Chondrocyte (in vitro differentiated cells): ENCODE data around the gene APELA. TPM values are rescaled to one million over a fixed set of nuclear protein-coding genes. Genes with fewer than 3 reads are reported as not detected.

ENCODE experiments used
- DNase-seq: peaks from one replicate; pipeline ENCODE4 v3.0.0; 2021; ENCODE audit warnings: mixed read lengths, low spot score
- H3K27ac Mint-ChIP-seq: one replicate; pipeline ENCODE4 v1.8.0; 2021; ENCODE audit warnings: mild to moderate bottlenecking, moderate library complexity, mixed read lengths; ENCODE audit not compliant: unreplicated experiment
- H3K27me3 Mint-ChIP-seq: 2 replicates; pipeline ENCODE4 v1.8.0; 2021; ENCODE audit warnings: low read depth, mixed read lengths
- H3K36me3 Mint-ChIP-seq: 2 replicates; pipeline ENCODE4 v1.8.0; 2021; ENCODE audit warnings: low read depth, mixed read lengths
- H3K4me1 Mint-ChIP-seq: 2 replicates; pipeline ENCODE4 v1.8.0; 2021; ENCODE audit warnings: low read depth, mild to moderate bottlenecking, mixed read lengths
- H3K4me3 Mint-ChIP-seq: one replicate; pipeline ENCODE4 v1.8.0; 2021; ENCODE audit warnings: mild to moderate bottlenecking, moderate library complexity, mixed read lengths; ENCODE audit not compliant: unreplicated experiment
- H3K9me3 Mint-ChIP-seq: 2 replicates; pipeline ENCODE4 v1.8.0; 2021; ENCODE audit warnings: low read depth, mixed read lengths
- CTCF ChIP-seq: fragments of 200-600 bp; sonication (generic); IDR thresholded peaks from 2 replicates; pipeline ENCODE4 v1.5.0; 2021; ENCODE audit warnings: antibody characterized with exemption, mild to moderate bottlenecking, moderate library complexity
- total RNA-seq: library from RNA; stranded (reverse); gene quantifications from 3 replicates; pipeline ENCODE4 v1.2.1, GENCODE V29; 2021

Gene APELA
- total RNA-seq, 1 donor from 2014 or later = not detected

- no peaks in the 10 kb centered on the region for H3K36me3 Mint-ChIP-seq
- peaks cover 6% of the 10 kb centered on the region for H3K4me1 Mint-ChIP-seq
- H3K27me3 Mint-ChIP-seq = peaks cover 22% of the 10 kb centered on the region
- peaks cover 4% of the 10 kb centered on the region for H3K9me3 Mint-ChIP-seq
- H3K27ac Mint-ChIP-seq = no peak overlapping the region
- no peak for DNase-seq
- H3K4me3 Mint-ChIP-seq = no peak overlapping the region
- no peak for TF ChIP-seq CTCF
Observed at GRCh38 chr4:164880489-164881262, 3.7 kb downstream of the APELA start.

- Mint-ChIP-seq H3K27ac (no peak overlapping the region), H3K4me3 (no peak overlapping the region), H3K27me3 (peaks cover 26% of the 10 kb centered on the region), H3K4me1 (peaks cover 3% of the 10 kb centered on the region), H3K9me3 (peaks cover under 1% of the 10 kb centered on the region), H3K36me3 (no peaks in the 10 kb centered on the region)
- DNase-seq = no peak
- TF ChIP-seq CTCF = no peak
Observed at GRCh38 chr4:164888096-164888715, 11.2 kb downstream of the APELA start.

DNA sequence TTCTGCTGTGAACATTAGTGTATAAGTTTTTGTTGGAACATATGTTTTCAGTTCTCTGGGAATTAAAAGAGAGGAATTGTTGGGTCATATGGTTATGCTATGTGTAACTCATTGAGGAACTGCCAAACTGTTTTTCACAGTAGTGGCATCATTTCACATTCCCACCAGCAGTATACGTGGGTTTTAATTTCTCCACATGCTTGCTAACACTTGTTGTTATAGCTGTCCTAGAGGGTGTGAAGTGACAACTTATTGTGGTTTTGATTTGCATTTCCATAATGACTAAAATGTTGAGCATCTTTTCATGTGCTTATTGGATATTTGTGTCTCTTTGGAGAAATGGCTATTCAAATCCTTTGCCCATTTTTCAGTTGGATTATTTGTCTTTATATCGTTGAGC lies 13.7 kb downstream of the APELA start:
- no peaks in the 10 kb centered on the region for H3K9me3 Mint-ChIP-seq
- H3K4me1 Mint-ChIP-seq = peaks cover 3% of the 10 kb centered on the region
- TF ChIP-seq CTCF = no peak
- no peaks in the 10 kb centered on the region for H3K36me3 Mint-ChIP-seq
- peaks cover 28% of the 10 kb centered on the region for H3K27me3 Mint-ChIP-seq
- H3K27ac Mint-ChIP-seq = no peak overlapping the region
- H3K4me3 Mint-ChIP-seq = no peak overlapping the region
- no peak for DNase-seq

DNA sequence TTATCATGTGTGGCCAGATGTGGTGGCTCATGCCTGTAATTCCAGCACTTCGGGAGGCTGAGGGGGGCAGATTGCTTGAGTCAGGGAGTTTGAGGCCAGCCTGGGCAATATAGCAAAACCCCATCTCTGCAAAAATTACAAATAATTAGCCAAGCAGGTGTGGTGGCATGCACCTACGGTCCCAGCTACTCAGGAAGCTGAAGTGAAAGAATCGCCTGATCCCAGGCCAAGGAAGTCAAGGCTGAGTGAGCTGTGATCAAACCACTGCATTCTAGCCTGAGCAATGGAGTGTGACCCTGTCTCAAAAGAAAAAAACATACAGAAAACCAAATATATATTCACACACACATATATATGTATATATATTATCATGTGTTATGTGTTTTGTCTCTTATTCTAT lies 15.0 kb downstream of the APELA start:
- Mint-ChIP-seq H3K27ac (no peak overlapping the region), H3K27me3 (peaks cover 26% of the 10 kb centered on the region), H3K4me3 (no peak overlapping the region), H3K36me3 (no peaks in the 10 kb centered on the region), H3K9me3 (no peaks in the 10 kb centered on the region), H3K4me1 (peaks cover 3% of the 10 kb centered on the region)
- no peak for TF ChIP-seq CTCF
- DNase-seq = no peak

DNA sequence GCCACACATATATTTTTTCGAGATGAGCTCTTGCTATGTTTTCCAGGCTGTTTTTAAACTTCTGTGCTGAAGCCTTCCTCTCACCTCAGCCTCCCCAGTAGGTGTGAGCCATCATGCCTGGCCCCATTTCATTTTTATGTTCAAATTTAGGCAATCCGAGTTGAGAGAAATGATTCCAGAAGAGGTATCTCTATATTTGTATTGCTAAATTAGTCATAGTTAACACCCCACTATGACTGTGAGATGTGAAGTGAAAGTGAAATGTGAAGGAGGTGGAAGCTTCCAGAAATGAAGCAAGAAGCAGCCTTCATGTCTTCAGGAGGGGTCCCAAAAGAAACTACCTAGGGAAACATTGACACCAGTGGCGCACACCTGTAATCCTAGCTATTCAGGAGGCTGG lies 17.7 kb downstream of the APELA start:
- Mint-ChIP-seq H3K27me3 (peaks cover 24% of the 10 kb centered on the region), H3K4me1 (no peaks in the 10 kb centered on the region), H3K9me3 (peaks cover 3% of the 10 kb centered on the region), H3K27ac (no peak overlapping the region), H3K36me3 (no peaks in the 10 kb centered on the region), H3K4me3 (no peak overlapping the region)
- no peak for TF ChIP-seq CTCF
- no peak for DNase-seq
